ENCODE results near the gene CLNK. TPM values are rescaled to one million over a fixed set of nuclear protein-coding genes. Genes with fewer than 3 reads are reported as not detected.

CLNK gene
- polyA plus RNA-seq, 2 of the 4 experiments (the other 2 are of a cell fraction), result not detected

- CTCF ChIA-PET, result interaction anchor here (1.9 kb wide), 1 partner anchor 9 kb away, joined by 5 read pairs; no protein-coding TSS in a partner anchor
- POLR2A ChIA-PET, result no interaction called here
- no peaks in the 10 kb centered on the region for H3K9me3 ChIP-seq
- 33% methylated on average over 6 of the region's 6 CpGs for WGBS (ENCODE audit: missing lambda C conversion rate)
- no peak overlapping the region for H3K4me3 ChIP-seq
- no peak for TF ChIP-seq USF2 (IDR thresholded peaks at IDR 0.05)
- no peak for TF ChIP-seq HEYL (CRISPR knock-in tag; IDR thresholded peaks at IDR 0.05)
- no peak for TF ChIP-seq NFE2L2 (conservative IDR thresholded peaks at IDR 0.05; ENCODE audit: low read length)
- TF ChIP-seq PHF8 (IDR thresholded peaks at IDR 0.05; ENCODE audit: borderline replicate concordance, low read depth), result no peak
- no peak for TF ChIP-seq HMGXB4 (CRISPR knock-in tag; IDR thresholded peaks at IDR 0.05; ENCODE audit: borderline replicate concordance)
- no peak for TF ChIP-seq MYC (IDR thresholded peaks at IDR 0.05; ENCODE audit: borderline replicate concordance, low read length)
- TF ChIP-seq HOXB13 (CRISPR knock-in tag; IDR thresholded peaks at IDR 0.05; ENCODE audit: low read depth), result no peak
- H3K27ac ChIP-seq, result no peak overlapping the region
- ATAC-seq (no peak), DNase-seq (ENCODE audit: low read depth in 1 of 2, low spot score in 1 of 2) (no peak), FAIRE-seq (no peak)
- no peaks in the 10 kb centered on the region for H3K4me1 ChIP-seq
- no peak overlapping the region for H3K4me2 ChIP-seq
Observed at GRCh38 chr4:10635091-10635490, 49.5 kb downstream of the CLNK start.

GRCh38 chr4:10629394-10629793 lies 55.2 kb downstream of the CLNK start:
- no peak overlapping the region for H3K27ac ChIP-seq
- no peak overlapping the region for H3K4me2 ChIP-seq
- no peaks in the 10 kb centered on the region for H3K4me1 ChIP-seq
- WGBS (ENCODE audit: missing lambda C conversion rate), result 0% methylated on average over 1 of the region's 4 CpGs
- H3K4me3 ChIP-seq, result no peak overlapping the region
- no peaks in the 10 kb centered on the region for H3K9me3 ChIP-seq
- DNase-seq (ENCODE audit: low read depth in 1 of 2, low spot score in 1 of 2) (no peak), ATAC-seq (no peak), FAIRE-seq (no peak)
- TF ChIP-seq TP53 (CRISPR knock-in tag; IDR thresholded peaks at IDR 0.05), result no peak
- TF ChIP-seq BHLHE40 (IDR thresholded peaks at IDR 0.05; ENCODE audit: low read depth, low read length), result no peak
- TF ChIP-seq FOXS1 (CRISPR knock-in tag; IDR thresholded peaks at IDR 0.05), result no peak
- TF ChIP-seq RCOR1 (IDR thresholded peaks at IDR 0.05; ENCODE audit: low read depth, low read length), result no peak
- TF ChIP-seq ESRRA (IDR thresholded peaks at IDR 0.05; ENCODE audit: borderline replicate concordance, low read length), result no peak
- no peak for TF ChIP-seq SMC3 (IDR thresholded peaks at IDR 0.05)
- no peak for TF ChIP-seq HOXB13 (CRISPR knock-in tag; IDR thresholded peaks at IDR 0.05; ENCODE audit: low read depth)
- TF ChIP-seq NPAS2 (CRISPR knock-in tag; IDR thresholded peaks at IDR 0.05; ENCODE audit: borderline replicate concordance), result no peak
- no peak for TF ChIP-seq MAFK (IDR thresholded peaks at IDR 0.05; ENCODE audit: partially characterized antibody)
- TF ChIP-seq HOXB5 (CRISPR knock-in tag; IDR thresholded peaks at IDR 0.05), result no peak
- no peak for TF ChIP-seq BCL3 (IDR thresholded peaks at IDR 0.05)
- no peak for TF ChIP-seq E2F6 (IDR thresholded peaks at IDR 0.05; ENCODE audit: borderline replicate concordance, low read depth)
- no peak for TF ChIP-seq CEBPB (IDR thresholded peaks at IDR 0.05)
- TF ChIP-seq PBX3 (IDR thresholded peaks at IDR 0.05), result no peak
- no peak for TF ChIP-seq EHF (CRISPR knock-in tag; IDR thresholded peaks at IDR 0.05)
- no peak for TF ChIP-seq PHF8 (IDR thresholded peaks at IDR 0.05; ENCODE audit: borderline replicate concordance, low read depth)
- no peak for TF ChIP-seq EP300 (IDR thresholded peaks at IDR 0.05)
- no peak for TF ChIP-seq CHD2 (IDR thresholded peaks at IDR 0.05; ENCODE audit: low read length, partially characterized antibody)
- no peak for TF ChIP-seq ATOH8 (CRISPR knock-in tag; IDR thresholded peaks at IDR 0.05; ENCODE audit: low read depth)
- CTCF ChIA-PET, result no interaction called here
- POLR2A ChIA-PET, result no interaction called here
